ENCODE data around the gene VPS37C.
A peak's percentile ranks its signal among the peaks of the same experiment; 100 is the strongest.
"Not testable (repeated sequence)": the region's sequence is repeated elsewhere in the genome, so short reads cannot be mapped to it uniquely, and the experiment has no call there.

The VPS37C gene

DNA sequence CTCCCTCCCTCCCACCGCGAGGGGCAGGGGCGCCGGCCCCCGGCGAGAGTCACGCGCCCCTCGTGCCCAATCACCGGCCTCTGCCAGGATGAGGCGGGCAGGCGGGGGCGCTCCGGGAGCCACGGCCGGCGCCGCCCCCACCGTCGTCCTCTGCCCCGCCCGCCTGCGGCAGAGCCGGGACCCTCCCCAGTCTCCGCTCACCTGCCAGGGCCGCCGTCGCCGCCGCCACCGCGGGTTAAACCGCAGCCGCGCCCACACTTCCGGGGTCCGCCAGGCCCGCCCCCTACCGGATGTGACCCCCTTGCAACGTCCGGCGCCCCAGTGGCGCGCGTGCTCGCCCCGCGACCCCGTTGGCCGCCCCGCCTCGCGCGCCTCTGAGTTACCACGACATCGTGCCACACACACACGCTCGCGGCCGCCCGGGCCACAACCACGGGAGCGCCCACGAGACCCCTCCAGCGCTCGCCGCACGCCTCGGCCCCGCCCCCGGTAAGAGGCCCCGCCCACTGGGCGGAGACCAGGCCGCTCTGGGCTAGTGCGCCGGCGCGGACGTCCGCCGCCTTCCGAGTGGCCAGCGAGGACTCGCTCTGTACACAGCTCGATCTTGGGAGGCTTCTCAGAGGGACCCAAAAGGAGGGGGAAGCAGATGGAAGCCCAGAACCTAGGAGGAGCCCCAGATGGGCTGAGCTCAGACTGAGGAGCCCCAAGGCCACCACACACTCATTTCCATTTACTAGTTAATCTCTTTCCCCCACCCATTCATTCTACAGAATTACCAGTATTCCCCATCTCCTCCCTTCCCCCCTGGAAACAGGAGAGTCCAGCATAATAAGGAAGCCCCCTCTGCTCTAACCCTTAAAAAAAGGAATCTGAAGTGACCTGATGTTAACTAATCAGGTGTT is at the start of gene VPS37C:
TSS of gene VPS37C (minus strand) at position 237 of the 902 bp plus-strand sequence. CDS start 22,597 bp downstream, outside the sequence.
- DNase-seq, result peak; percentile 48

DNA sequence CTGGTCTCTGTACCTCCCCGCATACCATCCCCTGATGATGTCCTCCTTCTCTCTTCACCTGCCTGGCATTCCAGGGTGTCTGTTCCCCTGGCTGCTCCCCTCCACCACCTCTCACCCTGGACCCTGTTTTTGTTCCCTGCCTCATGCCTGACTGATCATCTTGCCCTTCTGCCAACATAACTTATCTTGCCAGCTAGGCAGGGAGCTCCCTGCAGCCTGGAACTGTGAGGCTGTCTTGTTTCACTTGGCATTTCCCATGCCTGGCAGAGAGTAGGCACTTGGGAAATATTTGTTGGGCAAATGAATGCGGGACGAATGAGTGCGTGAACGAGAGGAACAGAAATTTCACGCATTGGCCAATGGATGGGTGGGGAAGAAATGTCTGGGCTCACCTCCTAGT is 49.4 kb upstream of the VPS37C start:
- DNase-seq, result not testable (repeated sequence)

DNA sequence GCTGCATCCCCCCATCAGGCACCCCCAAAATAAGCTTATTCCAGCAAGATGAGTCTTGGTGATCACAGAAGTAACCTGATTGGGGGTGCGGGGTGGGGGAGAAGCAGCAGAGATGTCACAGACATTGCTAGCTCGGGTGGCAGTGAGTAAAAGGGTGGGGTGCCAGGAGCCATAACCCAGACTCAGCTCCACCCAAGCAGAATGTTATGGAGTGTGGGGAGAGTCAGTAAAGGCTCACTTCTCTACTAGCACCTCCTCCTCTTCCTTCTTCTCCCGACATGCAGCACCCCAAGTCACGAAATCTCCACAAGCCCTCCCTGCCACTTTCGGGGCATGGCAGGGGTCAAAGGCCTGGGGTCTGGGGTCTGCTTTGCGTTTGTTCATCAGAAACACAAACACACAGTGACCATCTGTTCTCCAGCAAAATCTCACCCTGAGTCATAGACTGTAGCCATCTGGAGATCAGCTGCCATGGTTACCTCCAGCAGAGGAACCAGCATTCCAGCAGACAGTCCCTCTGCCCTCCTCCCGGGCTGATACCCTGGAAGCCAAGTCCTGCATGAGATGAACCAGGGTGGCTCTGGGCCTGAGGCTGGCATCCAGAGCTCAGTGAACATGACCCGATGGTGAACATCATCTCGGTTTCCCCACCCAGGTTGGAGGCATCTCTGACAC is 46.5 kb upstream of the VPS37C start:
- not testable (repeated sequence) for DNase-seq

DNA sequence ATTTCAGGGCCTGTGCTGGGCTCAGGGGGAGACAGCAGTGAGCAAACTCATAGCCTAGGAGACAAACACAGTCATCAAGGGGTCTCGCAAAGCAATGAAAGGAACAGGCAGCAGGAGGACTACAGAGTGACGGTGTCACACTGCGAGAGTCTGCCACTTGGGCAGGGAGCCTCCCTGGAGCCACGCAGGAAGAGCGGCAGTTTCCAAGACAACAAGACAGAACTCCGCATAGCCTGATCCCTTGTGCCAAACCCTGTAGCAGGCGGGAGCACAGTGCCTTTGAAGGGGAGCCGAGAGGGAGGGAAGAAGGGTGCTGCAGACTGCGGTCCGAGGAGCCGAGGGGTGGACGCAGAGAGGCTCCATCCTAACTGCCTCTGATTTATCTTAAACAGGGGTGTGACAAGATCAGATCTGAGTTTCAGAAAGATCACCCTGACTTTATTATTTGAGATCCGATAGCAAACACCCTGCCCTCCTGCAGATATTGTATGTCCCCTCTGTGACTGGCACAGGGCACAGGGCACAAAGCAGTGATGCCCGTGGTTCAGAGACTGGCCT is 43.4 kb upstream of the VPS37C start:
- not testable (repeated sequence) for DNase-seq

DNA sequence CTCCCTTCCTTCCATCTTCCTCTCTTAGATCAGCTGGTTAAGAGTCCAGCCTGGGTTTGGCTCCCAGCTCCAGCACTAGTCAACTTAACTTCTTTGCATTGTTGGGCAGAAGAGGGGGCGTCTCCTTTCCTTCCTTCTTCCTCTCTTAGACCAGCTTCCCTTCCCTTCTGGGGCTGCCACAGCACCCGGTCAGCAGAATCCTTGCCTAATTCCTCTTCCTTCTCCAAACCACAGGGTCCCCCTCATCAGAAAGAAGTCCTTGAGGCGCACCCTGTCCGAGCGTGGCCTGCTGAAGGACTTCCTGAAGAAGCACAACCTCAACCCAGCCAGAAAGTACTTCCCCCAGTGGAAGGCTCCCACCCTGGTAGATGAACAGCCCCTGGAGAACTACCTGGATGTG is 42.6 kb upstream of the VPS37C start:
- not testable (repeated sequence) for DNase-seq

DNA sequence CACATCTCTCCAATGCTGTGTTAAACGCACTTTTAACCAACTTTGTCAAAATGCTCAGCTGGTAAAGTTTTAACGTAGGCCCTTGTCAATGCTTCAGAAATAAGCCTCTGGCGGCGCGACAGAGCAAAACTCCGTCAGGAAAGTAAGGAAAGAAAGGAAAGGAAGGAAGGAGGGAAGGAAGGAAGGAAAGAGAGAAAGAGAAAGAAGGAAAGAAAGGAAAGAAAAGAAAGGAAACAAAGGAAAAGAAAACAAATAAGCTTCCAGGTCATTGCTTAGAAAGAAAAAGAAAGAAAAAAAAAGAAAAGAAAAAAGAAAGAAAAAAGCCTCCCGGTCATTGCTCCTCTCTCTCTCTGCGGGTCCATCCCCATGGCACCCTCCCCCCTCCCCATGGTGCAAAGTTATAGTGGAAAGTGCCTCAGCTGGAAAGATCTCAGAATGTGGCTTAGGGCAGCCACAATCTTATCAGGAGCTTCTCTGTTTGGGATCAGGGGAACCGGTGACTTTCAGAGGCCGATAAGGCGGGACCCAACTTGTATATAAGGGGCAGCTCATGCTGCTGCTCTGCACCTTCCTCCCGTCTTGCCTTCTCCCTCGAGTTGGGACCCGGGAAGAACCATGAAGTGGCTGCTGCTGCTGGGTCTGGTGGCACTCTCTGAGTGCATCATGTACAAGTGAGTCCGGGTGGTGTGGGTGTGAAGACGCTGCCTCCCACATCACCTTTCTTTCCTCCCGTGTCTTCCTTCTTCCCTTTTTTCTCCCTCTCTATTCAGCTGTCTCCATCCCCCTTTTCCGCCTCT is 41.9 kb upstream of the VPS37C start, which contains the start of gene PGA3:
TSS of gene PGA3 (plus strand) at position 566 of the 797 bp plus-strand sequence. CDS start at position 616, 50 bp downstream.
- DNase-seq, result not testable (repeated sequence)

DNA sequence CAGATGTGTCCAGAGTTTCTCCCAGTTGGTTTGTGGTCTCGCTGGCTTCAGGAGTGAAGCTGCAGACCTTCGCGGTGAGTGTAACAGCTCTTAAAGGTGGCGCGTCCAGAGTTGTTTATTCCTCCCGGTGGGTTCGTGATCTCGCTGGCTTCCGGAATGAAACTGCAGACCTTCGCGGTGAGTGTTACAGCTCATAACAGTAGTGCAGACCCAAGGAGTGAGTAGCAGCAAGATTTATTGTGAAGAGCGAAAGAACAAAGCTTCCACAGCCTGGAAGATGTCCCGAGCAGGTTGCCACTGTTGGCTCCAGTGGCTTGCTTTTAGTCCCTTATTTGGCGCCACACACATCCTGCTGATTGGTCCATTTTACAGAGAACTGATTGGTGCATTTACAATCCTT is 40.2 kb upstream of the VPS37C start:
- DNase-seq, result no peak

DNA sequence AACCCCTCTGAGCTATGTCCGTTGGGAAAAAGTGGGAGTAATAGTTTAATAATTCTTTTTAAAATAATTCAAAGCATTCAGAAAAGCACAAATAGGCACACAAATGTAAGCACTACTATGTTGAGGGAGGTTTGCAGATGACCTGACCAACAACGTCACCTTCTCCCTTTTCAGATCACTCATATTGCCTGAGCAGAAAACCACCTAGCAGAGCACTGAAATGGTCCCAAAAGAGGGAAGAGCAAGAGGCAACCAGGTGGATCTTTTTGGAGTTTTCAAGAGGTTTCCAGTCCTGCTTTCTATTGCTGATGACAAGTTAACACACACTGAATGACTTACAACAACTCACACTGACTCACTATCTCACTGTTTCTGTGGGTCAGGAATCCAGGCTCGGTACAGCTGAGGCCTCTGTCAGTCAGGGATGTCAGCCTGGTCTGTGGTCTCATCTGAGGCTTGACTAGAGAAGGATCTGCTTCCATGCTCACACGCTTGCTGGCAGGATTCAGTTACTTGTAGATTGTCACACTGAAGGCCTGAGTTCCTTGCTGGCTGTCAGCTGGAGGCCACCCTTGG is 37.8 kb upstream of the VPS37C start:
- DNase-seq, result no peak

DNA sequence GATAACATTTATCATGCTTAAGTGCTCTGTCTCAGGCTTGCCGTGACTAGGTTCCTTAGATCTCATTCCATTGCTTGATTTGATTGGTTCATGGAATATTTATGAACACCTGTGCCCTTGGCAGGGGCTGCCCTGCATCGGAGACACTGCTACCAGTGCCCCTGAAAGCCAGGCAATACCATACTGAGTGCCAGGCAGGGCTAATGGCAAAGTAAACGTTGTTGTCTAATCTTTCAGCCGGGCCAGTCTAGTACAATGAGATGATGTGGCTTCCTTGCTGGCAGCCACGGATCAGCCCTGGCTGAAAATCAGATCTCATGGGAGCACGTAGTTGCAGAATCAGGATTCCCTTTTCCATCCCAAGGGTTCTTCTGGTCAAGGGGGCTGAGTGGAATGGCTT is 37.1 kb upstream of the VPS37C start:
- DNase-seq, result no peak

DNA sequence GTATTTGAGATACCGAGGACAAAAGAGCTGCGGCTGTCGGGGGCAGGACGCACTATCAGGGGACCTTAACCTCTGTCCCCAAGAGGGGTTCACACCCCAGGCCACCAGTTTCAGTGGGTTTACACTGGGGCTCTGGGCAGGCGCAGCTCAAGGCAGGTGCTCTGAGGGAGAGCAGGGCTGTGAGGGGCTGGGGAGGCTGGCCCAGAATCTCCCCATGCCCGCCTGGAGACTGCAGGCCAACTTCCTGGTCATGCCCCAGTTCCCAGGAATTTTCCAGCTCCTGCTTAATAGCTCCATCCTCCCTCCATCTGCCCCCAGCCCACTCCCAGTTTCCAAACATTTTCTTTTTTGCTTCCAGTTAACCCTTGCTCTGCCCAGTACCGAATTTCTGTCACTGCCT is 34.5 kb upstream of the VPS37C start:
- DNase-seq, result no peak

DNA sequence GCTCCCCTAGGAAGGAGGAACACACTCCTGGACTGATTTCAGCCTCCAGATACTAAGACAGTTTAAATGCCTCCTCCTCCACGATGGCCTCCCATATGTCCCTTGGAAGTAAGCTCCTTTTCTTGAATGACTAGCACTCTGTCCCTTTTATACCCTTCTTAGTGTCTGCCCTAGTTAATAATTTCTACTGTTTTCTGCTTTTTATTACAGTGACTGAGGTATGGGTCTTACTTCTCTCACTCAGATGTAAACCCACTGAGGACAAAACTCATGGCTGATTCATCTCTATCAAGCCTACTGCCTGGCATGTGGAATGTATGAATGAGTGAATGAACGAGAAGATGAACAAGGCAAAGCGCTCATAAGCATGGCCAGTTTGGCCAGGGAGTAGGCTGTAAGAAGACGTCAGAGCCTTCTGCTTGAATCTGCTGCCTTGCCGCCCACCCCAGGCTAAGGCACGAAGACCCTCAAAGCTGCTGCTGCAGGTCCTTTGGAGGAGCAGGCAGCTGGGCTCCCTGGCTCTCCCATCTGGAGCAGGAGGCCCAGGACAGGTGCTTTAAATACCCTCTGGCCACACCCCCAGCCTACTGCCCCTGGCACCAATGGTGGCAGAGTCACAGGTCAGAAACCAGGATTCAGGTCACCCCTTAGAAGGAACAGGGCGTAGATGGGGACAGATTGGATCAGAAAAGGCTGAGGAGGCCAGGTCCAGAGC is 33.9 kb upstream of the VPS37C start:
- DNase-seq, result no peak

DNA sequence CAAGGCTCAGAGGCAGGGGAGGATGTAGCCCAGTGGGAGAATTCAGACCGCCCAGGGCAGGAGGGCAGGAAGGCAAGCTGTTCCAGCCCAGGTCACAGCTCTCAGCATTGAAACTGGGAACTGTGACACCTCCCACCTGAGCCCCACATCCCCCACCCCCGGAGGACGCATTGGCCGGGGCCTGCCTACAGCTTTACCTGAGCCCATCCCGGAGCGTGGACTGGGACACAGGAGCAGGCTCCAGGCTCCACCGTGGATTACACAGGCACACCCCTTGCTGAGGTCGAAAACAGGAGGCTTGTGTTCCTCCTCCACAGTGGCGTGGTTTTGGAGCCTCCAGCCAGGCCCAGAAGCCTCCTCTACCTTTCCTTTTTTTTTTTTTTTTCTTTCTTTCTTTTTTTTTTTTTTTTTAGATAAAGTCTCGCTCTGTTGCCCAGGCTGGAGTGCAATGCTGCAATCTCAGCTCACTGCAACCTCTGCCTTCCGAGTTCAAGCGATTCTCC is 33.0 kb upstream of the VPS37C start:
- no peak for DNase-seq

DNA sequence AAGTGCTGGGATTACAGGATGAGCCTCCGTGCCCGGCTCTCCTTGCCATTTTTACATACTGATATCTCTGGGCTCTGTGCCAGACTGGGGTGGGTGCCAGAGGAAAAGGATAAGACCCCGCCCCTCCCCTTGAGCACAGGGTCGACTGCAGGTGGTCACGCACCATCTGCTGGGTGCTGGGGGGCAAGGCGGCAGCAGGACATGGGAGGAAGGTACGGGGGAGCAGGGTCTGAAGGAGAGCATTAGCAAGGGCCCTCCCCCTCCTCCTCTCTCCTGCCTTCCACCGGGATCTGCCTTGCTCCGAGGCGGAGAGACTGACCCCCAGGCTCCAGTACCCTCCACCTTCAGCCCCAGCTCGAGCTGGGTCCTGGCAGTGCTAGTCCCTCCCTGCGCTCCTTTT is 32.4 kb upstream of the VPS37C start:
- DNase-seq, result peak; percentile 9

DNA sequence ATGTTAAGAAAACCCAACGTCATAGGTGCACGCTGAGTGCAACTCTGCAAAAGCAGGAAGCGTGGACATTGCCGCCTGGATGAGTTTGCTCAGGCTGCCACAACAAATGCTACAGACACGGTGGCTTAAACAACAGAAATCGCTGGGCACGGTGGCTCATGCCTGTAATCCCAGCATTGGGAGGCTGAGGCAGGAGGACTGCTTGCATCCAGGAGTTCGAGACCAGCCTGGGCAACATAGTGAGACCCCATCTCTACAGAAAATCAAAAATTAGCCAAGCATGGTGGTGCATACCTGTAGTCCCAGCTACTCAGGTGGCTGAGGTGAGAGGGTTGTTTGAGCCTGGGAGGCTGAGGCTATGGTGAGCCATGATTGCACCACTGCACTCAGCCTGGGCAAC is 28.7 kb upstream of the VPS37C start:
- no peak for DNase-seq

DNA sequence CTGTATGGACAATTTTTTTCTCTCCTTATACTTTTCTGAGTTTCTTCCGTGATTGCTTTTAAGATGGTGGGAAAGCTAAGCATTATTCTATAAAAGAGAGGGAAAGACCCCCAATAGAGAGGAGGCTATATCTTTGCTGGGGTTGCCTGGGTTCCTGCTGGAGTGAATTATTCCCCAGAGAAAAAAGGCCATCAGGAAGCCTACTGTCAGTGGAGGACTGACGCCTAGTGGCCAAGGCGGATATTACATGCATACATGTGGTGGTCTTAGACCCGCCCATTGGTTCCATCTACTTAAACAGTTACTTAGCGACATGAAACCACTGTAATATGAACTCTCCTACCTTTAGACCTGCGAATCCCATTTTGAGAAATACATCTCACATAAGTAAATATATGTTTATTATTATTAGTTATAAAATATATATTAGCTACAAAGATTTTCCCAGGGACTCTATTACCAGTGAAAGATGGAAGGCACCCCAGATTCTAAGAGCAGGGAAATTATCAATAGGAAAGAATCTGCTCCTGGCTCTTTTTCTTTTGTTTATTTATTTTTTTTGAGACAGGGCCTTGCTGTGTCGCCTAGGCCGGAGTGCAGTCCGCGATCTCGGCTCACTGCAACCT is 26.4 kb upstream of the VPS37C start:
- DNase-seq, result peak; percentile 82

DNA sequence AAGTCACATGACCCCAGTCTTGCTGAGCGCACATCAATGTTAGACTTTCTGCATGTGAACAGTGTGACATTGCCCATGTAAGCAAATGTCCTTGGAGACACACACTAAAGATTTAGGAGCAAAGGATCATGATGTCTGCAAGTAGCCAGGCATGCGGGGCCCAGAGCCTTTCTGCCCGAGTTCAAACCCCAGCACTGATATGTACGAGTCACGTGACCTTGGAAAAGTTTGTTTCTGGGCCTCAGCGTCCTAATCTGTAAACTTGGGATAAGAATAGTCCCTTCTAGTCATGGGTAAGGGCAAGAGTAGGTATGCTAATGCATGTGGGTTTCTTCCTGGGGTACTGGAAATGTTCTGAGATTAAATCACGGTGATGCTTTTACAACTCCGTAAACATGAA is 25.3 kb upstream of the VPS37C start:
- DNase-seq, result no peak

DNA sequence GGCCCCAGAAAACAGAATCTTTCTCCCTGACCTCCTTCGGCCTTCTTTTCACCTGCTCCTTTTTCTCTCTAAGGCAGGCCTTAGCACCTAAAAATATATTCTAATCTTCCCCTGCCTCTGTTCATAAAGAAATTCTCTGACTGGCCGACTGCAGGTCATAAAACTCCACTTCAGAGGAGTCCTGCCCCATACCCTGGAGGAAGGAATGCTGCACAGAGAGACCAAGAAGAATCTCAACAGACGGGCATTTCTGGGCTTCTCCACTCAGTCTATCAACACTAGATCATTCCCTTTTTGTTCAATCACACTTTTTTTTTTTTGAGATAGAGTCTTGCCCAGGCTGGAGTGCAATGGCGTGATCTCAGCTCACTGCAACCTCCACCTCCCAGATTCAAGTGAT is 22.4 kb upstream of the VPS37C start:
- no peak for DNase-seq

DNA sequence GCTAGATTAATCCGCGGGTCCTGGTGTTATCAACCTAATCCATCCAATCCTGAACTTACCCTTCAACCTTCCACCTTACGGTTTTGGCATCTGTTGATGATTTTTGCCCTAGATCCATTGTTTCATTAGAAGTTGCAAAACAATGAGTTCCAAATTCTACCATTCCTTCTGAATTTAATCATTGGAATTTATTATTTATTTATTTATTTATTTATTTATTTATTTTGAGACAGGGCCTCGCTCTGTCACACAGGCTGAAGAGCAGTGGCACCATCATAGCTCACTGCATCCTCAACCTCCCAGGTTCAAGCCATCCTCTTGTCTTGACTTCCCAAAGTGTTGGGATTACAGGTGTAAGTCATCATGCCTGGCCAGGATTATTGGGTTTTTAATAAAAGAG is 20.3 kb upstream of the VPS37C start:
- no peak for DNase-seq

DNA sequence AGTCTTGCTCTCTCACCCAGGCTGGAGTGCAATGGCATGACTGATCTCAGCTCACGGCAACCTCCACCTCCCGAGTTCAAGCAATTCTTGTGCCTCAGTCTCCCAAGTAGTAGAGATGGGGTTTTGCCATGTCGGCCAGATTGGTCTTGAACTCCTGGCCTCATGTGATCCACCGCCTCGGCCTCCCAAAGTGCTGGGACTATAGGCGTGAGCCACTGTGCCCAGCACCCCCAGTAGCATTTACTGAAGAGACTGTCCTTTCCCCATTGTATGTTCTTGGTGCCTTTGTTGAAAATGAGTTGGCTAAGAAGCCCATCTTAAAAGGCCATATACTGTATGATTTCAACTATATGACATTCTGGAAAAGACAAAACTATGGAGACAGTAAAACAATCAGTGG is 19.0 kb upstream of the VPS37C start:
- DNase-seq, result not testable (repeated sequence)

DNA sequence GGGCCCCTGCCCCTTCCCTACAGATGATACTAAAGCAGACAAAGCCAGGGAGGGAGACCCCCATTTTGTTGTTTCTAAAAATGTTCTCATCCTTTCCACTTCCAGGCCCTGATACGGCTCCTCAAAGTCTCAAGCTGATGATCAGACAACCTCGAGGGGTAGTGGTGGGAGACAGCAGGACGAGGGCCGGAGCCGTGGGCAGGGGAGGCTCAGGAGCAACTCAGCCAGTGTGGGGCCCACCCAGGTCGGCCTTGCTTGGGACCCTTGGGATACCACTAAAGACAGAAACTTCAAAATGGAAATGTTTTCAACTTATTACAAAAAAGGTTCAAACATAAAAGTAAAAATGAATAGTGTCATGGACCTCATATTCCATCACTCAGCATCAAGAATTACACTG is 15.2 kb upstream of the VPS37C start:
- no peak for DNase-seq

DNA sequence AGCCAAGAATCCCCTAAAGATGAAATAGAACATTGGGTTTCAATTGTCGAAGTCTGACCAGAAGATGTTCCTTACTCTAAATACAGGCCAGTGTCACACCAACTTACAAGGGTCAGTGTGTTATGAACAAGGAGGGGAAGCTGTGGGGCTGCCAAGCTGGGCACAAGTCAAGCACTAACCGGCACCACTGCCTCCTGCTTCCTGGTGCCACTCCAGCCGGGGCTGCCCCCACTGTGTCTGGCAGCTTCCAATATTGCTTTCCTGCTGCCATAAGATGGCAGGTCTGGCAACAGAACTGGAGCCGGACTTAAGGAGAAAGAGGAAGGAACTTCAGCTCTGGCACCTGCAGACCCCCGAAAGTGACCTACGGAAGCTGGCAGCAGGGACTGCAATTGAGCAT is 13.7 kb upstream of the VPS37C start:
- DNase-seq, result no peak
